HEK293 (cell line): Measurements from ENCODE around the gene CHKA.

ENCODE experiments used
- CTCF ChIA-PET: fragments of 350-600 bp; formaldehyde crosslinking; extraction: SDS; loops from one replicate; lab custom pipeline; 2021; ENCODE audit warnings: antibody characterized with exemption; lab: Yijun Ruan, JAX
- POLR2A ChIA-PET: fragments of 300-600 bp; formaldehyde crosslinking; extraction: SDS; loops from one replicate; lab custom pipeline; 2020; ENCODE audit warnings: antibody characterized with exemption, inconsistent platforms; lab: Yijun Ruan, JAX
- H3K27ac ChIP-seq: fragments of 200-500 bp; sonication (Bioruptor generic); 2 replicates; pipeline ENCODE4 v1.5.1; 2014; ENCODE audit warnings: low read depth, low read length, control low read depth, inconsistent platforms; ENCODE audit errors: extremely low read depth
- H3K36me3 ChIP-seq, 2 experiments: fragments of 200-500 bp in 1 of 2; sonication (Bioruptor generic) in 1 of 2; 1 replicate in 1 of 2; 2 replicates in 1 of 2; pipeline ENCODE4 v1.5.1; 2014 to 2017; ENCODE audit warnings: inconsistent platforms in 2 of 2, low read length in 2 of 2; ENCODE audit not compliant: control insufficient read depth in 2 of 2, insufficient read depth in 1 of 2
- H3K4me1 ChIP-seq: fragments of 200-500 bp; sonication (Bioruptor generic); 2 replicates; pipeline ENCODE4 v1.5.1; 2014; ENCODE audit warnings: mild to moderate bottlenecking, low read length, inconsistent platforms; ENCODE audit not compliant: control insufficient read depth, insufficient read depth
- H3K4me3 ChIP-seq: 2 replicates; pipeline ENCODE4 v1.5.1; 2011; ENCODE audit warnings: low read depth, mild to moderate bottlenecking, control low read depth, low read length, moderate library complexity
- H3K9me3 ChIP-seq: fragments of 200-500 bp; sonication (Bioruptor generic); 2 replicates; pipeline ENCODE4 v1.5.1; 2014; ENCODE audit warnings: low read depth, low read length, inconsistent platforms; ENCODE audit not compliant: control insufficient read depth, insufficient read depth
- GFI1B ChIP-seq: fragments of 450-650 bp; formaldehyde crosslinking; IDR thresholded peaks from 2 replicates; pipeline ENCODE4 v1.5.1; 2016; ENCODE audit warnings: missing biosample characterization, missing genetic modification characterization
- GLIS2 ChIP-seq: fragments of 450-650 bp; formaldehyde crosslinking; IDR thresholded peaks from 2 replicates; pipeline ENCODE4 v1.5.1; 2016; ENCODE audit warnings: missing biosample characterization, missing genetic modification characterization
- KLF7 ChIP-seq: fragments of 450-650 bp; formaldehyde crosslinking; IDR thresholded peaks from 2 replicates; pipeline ENCODE4 v1.5.1; 2016; ENCODE audit warnings: missing biosample characterization, missing genetic modification characterization, borderline replicate concordance
- PRDM10 ChIP-seq: fragments of 450-650 bp; formaldehyde crosslinking; IDR thresholded peaks from 2 replicates; pipeline ENCODE4 v1.5.1; 2016; ENCODE audit warnings: missing biosample characterization, missing genetic modification characterization
- SALL2 ChIP-seq: fragments of 450-650 bp; formaldehyde crosslinking; IDR thresholded peaks from 2 replicates; pipeline ENCODE4 v1.5.0; 2017; ENCODE audit warnings: missing biosample characterization, mild to moderate bottlenecking, missing genetic modification characterization, borderline replicate concordance
- SCRT1 ChIP-seq: fragments of 450-650 bp; formaldehyde crosslinking; IDR thresholded peaks from 2 replicates; pipeline ENCODE4 v1.5.1; 2016; ENCODE audit warnings: missing biosample characterization, missing genetic modification characterization, borderline replicate concordance
- SCRT2 ChIP-seq: fragments of 450-650 bp; formaldehyde crosslinking; IDR thresholded peaks from 2 replicates; pipeline ENCODE4 v1.5.1; 2016; ENCODE audit warnings: missing biosample characterization, missing genetic modification characterization
- YY2 ChIP-seq: fragments of 450-650 bp; formaldehyde crosslinking; IDR thresholded peaks from 2 replicates; pipeline ENCODE4 v1.5.1; 2016; ENCODE audit warnings: missing biosample characterization, missing genetic modification characterization
- ZBTB20 ChIP-seq: fragments of 450-650 bp; formaldehyde crosslinking; IDR thresholded peaks from 2 replicates; pipeline ENCODE4 v1.5.1; 2016; ENCODE audit warnings: missing biosample characterization, missing genetic modification characterization
- ZNF146 ChIP-seq: fragments of 450-650 bp; formaldehyde crosslinking; IDR thresholded peaks from 2 replicates; pipeline ENCODE4 v1.5.1; 2016; ENCODE audit warnings: missing biosample characterization, missing genetic modification characterization
- ZNF2 ChIP-seq: fragments of 450-650 bp; formaldehyde crosslinking; IDR thresholded peaks from 2 replicates; pipeline ENCODE4 v1.5.1; 2016; ENCODE audit warnings: missing biosample characterization, missing genetic modification characterization
- ZNF202 ChIP-seq: fragments of 450-650 bp; formaldehyde crosslinking; IDR thresholded peaks from 2 replicates; pipeline ENCODE4 v1.5.1; 2016; ENCODE audit warnings: missing biosample characterization, missing genetic modification characterization, borderline replicate concordance
- ZNF248 ChIP-seq: fragments of 450-650 bp; formaldehyde crosslinking; IDR thresholded peaks from 2 replicates; pipeline ENCODE4 v1.5.1; 2017; ENCODE audit warnings: missing biosample characterization, missing genetic modification characterization
- ZNF335 ChIP-seq: fragments of 450-650 bp; formaldehyde crosslinking; conservative IDR thresholded peaks from 2 replicates; pipeline ENCODE4 v1.5.1; 2016; ENCODE audit warnings: missing biosample characterization, missing genetic modification characterization
- ZNF362 ChIP-seq: fragments of 450-650 bp; formaldehyde crosslinking; IDR thresholded peaks from 2 replicates; pipeline ENCODE4 v1.5.1; 2016; ENCODE audit warnings: missing biosample characterization, missing genetic modification characterization
- ZNF394 ChIP-seq: fragments of 450-650 bp; formaldehyde crosslinking; IDR thresholded peaks from 2 replicates; pipeline ENCODE4 v1.5.1; 2016; ENCODE audit warnings: missing biosample characterization, missing genetic modification characterization, mild to moderate bottlenecking, moderate library complexity, borderline replicate concordance
- ZNF433 ChIP-seq: fragments of 450-650 bp; formaldehyde crosslinking; IDR thresholded peaks from 2 replicates; pipeline ENCODE4 v1.5.1; 2016; ENCODE audit warnings: missing biosample characterization, missing genetic modification characterization, low read depth
- ZNF530 ChIP-seq: fragments of 450-650 bp; formaldehyde crosslinking; IDR thresholded peaks from 2 replicates; pipeline ENCODE4 v1.5.1; 2016; ENCODE audit warnings: low read depth, missing biosample characterization, missing genetic modification characterization
- ZNF548 ChIP-seq: fragments of 450-650 bp; formaldehyde crosslinking; IDR thresholded peaks from 2 replicates; pipeline ENCODE4 v1.5.1; 2016; ENCODE audit warnings: missing biosample characterization, missing genetic modification characterization
- ZNF600 ChIP-seq: fragments of 450-650 bp; formaldehyde crosslinking; IDR thresholded peaks from 2 replicates; pipeline ENCODE4 v1.5.1; 2016; ENCODE audit warnings: missing biosample characterization, missing genetic modification characterization
- ZNF610 ChIP-seq: fragments of 450-650 bp; formaldehyde crosslinking; IDR thresholded peaks from 2 replicates; pipeline ENCODE4 v1.5.1; 2016; ENCODE audit warnings: missing biosample characterization, missing genetic modification characterization, borderline replicate concordance
- ZNF777 ChIP-seq: fragments of 450-650 bp; formaldehyde crosslinking; IDR thresholded peaks from 2 replicates; pipeline ENCODE4 v1.5.1; 2017; ENCODE audit warnings: missing biosample characterization, missing genetic modification characterization, borderline replicate concordance
- ZNF792 ChIP-seq: fragments of 450-650 bp; formaldehyde crosslinking; IDR thresholded peaks from 2 replicates; pipeline ENCODE4 v1.5.1; 2016; ENCODE audit warnings: missing biosample characterization, missing genetic modification characterization
- TF ChIP-seq, protein P1 (sequence below): fragments of 450-650 bp; formaldehyde crosslinking; IDR thresholded peaks from 2 replicates; pipeline ENCODE4 v1.5.1; 2016; ENCODE audit warnings: missing biosample characterization, missing genetic modification characterization
- TF ChIP-seq, protein P2 (sequence below): fragments of 450-650 bp; formaldehyde crosslinking; IDR thresholded peaks from 2 replicates; pipeline ENCODE4 v1.5.1; 2016; ENCODE audit warnings: missing biosample characterization, missing genetic modification characterization

CHKA gene

GRCh38 chr11:68150037-68150436, 28.8 kb upstream of the CHKA start:
- CTCF ChIA-PET, result no interaction called here
- TF ChIP-seq ZNF610 (tag by site-specific recombination) (no peak), ZNF146 (tag by site-specific recombination) (no peak), ZNF248 (no peak), ZNF394 (no peak), SALL2 (tag by site-specific recombination) (no peak), ZBTB20 (no peak), GLIS2 (tag by site-specific recombination) (no peak), ZNF777 (tag by site-specific recombination) (no peak), ZNF2 (tag by site-specific recombination) (no peak), PRDM10 (tag by site-specific recombination) (no peak), SCRT1 (peak; percentile 26; the same call in 1 of the 2 replicates), ZNF362 (tag by site-specific recombination) (no peak), ZNF548 (tag by site-specific recombination) (no peak), ZNF792 (tag by site-specific recombination) (no peak), ZNF202 (tag by site-specific recombination) (no peak), ZNF335 (0 out of 2 replicates have a peak, but pooled peaks have one; percentile 32), KLF7 (tag by site-specific recombination) (no peak), ZNF433 (tag by site-specific recombination) (no peak), SCRT2 (tag by site-specific recombination) (peak; percentile 76; the same call in 1 of the 2 replicates), ZNF530 (tag by site-specific recombination) (no peak), GFI1B (tag by site-specific recombination) (no peak), ZNF600 (no peak), YY2 (tag by site-specific recombination) (no peak)
- TF ChIP-seq, protein P1, sequence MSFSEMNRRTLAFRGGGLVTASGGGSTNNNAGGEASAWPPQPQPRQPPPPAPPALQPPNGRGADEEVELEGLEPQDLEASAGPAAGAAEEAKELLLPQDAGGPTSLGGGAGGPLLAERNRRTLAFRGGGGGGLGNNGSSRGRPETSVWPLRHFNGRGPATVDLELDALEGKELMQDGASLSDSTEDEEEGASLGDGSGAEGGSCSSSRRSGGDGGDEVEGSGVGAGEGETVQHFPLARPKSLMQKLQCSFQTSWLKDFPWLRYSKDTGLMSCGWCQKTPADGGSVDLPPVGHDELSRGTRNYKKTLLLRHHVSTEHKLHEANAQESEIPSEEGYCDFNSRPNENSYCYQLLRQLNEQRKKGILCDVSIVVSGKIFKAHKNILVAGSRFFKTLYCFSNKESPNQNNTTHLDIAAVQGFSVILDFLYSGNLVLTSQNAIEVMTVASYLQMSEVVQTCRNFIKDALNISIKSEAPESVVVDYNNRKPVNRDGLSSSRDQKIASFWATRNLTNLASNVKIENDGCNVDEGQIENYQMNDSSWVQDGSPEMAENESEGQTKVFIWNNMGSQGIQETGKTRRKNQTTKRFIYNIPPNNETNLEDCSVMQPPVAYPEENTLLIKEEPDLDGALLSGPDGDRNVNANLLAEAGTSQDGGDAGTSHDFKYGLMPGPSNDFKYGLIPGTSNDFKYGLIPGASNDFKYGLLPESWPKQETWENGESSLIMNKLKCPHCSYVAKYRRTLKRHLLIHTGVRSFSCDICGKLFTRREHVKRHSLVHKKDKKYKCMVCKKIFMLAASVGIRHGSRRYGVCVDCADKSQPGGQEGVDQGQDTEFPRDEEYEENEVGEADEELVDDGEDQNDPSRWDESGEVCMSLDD, result no peak
- TF ChIP-seq, protein P2, sequence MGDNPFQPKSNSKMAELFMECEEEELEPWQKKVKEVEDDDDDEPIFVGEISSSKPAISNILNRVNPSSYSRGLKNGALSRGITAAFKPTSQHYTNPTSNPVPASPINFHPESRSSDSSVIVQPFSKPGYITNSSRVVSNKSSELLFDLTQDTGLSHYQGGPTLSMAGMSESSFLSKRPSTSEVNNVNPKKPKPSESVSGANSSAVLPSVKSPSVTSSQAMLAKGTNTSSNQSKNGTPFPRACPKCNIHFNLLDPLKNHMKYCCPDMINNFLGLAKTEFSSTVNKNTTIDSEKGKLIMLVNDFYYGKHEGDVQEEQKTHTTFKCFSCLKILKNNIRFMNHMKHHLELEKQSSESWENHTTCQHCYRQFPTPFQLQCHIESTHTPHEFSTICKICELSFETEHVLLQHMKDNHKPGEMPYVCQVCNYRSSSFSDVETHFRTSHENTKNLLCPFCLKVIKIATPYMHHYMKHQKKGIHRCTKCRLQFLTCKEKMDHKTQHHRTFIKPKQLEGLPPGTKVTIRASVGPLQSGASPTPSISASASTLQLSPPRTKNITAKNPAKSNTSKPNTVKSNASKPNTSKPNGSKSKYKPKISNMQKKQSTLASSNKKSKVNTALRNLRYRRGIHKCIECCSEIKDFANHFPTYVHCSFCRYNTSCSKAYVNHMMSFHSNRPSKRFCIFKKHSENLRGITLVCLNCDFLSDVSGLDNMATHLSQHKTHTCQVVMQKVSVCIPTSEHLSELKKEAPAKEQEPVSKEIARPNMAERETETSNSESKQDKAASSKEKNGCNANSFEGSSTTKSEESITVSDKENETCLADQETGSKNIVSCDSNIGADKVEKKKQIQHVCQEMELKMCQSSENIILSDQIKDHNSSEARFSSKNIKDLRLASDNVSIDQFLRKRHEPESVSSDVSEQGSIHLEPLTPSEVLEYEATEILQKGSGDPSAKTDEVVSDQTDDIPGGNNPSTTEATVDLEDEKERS (tag by site-specific recombination), result no peak
- H3K4me3 ChIP-seq, result no peak overlapping the region
- POLR2A ChIA-PET, result interaction anchor here (0.7 kb wide), 1 partner anchor 63 kb away, joined by 3 read pairs; no protein-coding TSS in a partner anchor
- no peaks in the 10 kb centered on the region for H3K4me1 ChIP-seq
- no peaks in the 10 kb centered on the region for H3K36me3 ChIP-seq
- H3K9me3 ChIP-seq, result no peaks in the 10 kb centered on the region
- H3K27ac ChIP-seq, result no peak overlapping the region
